ENCODE data around the gene OMG. TPM values are rescaled to one million over a fixed set of nuclear protein-coding genes. Genes with fewer than 3 reads are reported as not detected.
A peak's percentile ranks its signal among the peaks of the same experiment; 100 is the strongest.
"Not testable (repeated sequence)": the region's sequence is repeated elsewhere in the genome, so short reads cannot be mapped to it uniquely, and the experiment has no call there.

Gene OMG
- total RNA-seq, 1 experiment from 2014 or later: not detected

- in situ Hi-C loops (cut with HindIII; ENCODE audit: low pct_unique_long_range_greater_than_20kb, low sequenced_read_pairs): no loop called here
- DNase-seq (ENCODE audit: low read depth): no peak
These were observed 23.5 kb downstream of the OMG start for GRCh38 chr17:31273516-31273915.

DNA sequence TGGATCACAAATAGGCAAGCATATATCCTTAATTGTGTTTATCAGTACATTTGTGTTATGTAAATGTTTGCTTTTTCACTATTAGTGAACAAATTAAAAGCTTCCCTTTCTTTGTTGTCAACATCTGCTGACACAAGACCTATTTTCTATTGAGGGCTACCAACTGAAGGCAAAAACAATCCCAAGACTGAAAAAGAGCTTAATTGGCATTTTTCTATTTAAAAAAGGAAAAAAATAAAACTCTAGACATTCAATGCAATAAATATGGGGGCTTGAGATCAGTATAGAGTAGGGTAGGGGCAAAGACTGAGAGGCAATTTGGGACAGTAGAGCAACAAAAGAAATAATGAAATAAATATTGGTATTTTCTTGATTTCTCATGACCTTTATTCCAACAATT, 24.2 kb downstream of the OMG start:
- in situ Hi-C loops (cut with HindIII; ENCODE audit: low pct_unique_long_range_greater_than_20kb, low sequenced_read_pairs): no loop called here
- no peak for DNase-seq (ENCODE audit: low read depth)

DNA sequence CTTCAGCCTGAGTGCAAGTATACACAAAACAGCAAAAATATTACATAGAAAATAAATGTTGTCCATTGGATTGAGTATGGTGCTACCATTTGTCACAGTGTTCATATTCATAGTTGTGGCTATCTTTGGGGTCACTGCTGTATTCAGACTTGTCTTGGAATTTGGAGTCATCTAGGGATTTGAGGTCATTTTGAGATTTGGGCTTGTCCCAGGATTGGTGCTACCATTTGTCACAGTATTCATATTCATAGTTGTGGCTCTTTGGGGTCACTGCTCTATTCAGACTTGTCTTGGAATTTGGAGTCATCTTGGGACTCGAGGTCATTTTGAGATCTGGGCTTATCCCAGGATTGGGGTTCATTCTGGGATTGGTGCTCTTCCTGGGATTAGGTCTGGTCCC, 24.8 kb downstream of the OMG start:
- in situ Hi-C loops (cut with HindIII; ENCODE audit: low pct_unique_long_range_greater_than_20kb, low sequenced_read_pairs): no loop called here
- no peak for DNase-seq (ENCODE audit: low read depth)

GRCh38 chr17:31269578-31269983, 27.5 kb downstream of the OMG start:
- in situ Hi-C loops (cut with HindIII; ENCODE audit: low pct_unique_long_range_greater_than_20kb, low sequenced_read_pairs): no loop called here
- DNase-seq (ENCODE audit: low read depth): peak; percentile 94

DNA sequence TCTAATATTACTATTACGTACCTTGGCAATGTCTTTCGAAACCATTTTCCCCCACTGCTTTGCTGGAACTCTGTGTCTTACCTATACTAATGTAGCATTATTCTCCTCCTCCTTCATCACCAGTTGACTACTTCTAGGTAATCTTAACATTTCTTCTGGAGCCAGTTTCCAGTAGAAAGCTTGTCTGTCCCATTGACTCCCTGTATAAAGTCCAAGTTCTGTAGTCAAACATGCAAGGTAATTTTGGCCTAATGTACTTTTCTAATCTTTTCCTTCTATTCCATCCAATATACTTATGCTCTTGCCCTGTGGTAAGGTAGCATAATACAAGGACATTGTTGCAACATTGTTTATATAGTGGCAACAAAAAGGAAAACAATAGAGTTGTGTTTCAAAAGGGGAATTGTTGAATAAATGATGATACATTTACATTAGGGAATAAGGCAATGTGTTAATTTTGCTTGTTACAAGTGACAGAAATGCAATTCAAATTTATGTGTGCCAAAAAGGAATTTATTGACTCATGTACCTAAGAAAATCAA, 27.9 kb downstream of the OMG start:
- in situ Hi-C loops (cut with HindIII; ENCODE audit: low pct_unique_long_range_greater_than_20kb, low sequenced_read_pairs): no loop called here
- no peak for DNase-seq (ENCODE audit: low read depth)

- DNase-seq (ENCODE audit: low read depth): no peak
- in situ Hi-C loops (cut with HindIII; ENCODE audit: low pct_unique_long_range_greater_than_20kb, low sequenced_read_pairs): no loop called here
These were observed 31.0 kb downstream of the OMG start for GRCh38 chr17:31266042-31266441.

DNA sequence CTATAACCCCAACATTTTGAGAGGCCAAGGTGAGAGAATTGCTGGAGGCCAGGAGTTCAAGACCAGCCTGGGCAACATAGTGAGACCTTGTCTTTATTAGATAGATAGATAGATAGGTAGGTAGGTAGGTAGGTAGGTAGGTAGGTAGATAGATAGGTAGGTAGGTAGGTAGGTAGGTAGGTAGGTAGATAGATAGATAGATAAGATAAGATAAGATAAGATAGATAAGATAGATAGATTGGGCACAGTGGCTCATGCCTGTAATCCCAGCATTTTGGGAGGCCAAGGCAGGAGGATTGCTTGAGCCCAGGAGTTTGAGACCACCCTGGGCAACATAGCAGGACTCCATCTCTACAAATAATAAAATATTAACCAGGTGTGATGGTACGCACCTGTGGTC, 34.1 kb downstream of the OMG start:
- in situ Hi-C loops (cut with HindIII; ENCODE audit: low pct_unique_long_range_greater_than_20kb, low sequenced_read_pairs): not testable (repeated sequence)

DNA sequence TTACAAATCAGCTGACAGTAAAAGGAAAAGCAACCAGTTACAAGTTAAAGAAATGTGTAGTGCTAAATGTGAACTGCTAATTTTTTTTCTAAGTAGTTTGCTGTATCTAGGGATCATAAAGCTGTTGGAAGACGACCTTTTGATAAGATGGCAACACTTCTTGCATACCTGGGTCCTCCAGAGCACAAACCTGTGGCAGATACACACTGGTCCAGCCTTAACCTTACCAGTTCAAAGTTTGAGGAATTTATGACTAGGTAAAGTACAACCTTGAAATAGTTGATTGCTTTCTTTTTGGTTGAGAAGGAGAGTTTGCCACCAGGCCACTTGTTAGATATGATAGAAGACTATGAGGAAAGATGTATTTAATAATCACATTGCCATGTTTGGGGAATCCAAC, 35.4 kb downstream of the OMG start:
- in situ Hi-C loops (cut with HindIII; ENCODE audit: low pct_unique_long_range_greater_than_20kb, low sequenced_read_pairs): no loop called here
- no peak for DNase-seq (ENCODE audit: low read depth)

More for the DNA sequence above, 34.1 kb downstream of the OMG start:
- not testable (repeated sequence) for DNase-seq (ENCODE audit: low read depth)

GRCh38 chr17:31260151-31260550, 36.9 kb downstream of the OMG start:
- in situ Hi-C loops (cut with HindIII; ENCODE audit: low pct_unique_long_range_greater_than_20kb, low sequenced_read_pairs): no loop called here
- DNase-seq (ENCODE audit: low read depth): no peak

DNA sequence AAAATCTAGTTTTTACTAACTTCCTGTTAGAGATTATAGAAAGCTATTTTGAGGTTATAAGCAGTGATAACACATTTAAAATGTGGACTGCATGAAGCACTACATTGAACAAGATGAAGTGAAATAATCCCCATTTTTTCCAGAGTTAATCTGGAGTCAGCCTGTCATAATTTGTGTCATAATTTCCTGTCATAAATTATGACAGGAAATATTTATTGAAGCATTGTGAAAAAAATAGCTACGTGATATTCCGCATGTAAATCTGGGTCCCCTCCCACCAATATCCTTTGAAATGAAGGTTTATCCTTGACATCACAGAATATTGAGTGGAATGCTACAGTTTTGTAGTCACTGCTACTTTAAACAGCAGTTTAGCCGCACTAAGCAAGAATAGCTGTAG, 40.1 kb downstream of the OMG start:
- in situ Hi-C loops (cut with HindIII; ENCODE audit: low pct_unique_long_range_greater_than_20kb, low sequenced_read_pairs): no loop called here
- no peak for DNase-seq (ENCODE audit: low read depth)

DNA sequence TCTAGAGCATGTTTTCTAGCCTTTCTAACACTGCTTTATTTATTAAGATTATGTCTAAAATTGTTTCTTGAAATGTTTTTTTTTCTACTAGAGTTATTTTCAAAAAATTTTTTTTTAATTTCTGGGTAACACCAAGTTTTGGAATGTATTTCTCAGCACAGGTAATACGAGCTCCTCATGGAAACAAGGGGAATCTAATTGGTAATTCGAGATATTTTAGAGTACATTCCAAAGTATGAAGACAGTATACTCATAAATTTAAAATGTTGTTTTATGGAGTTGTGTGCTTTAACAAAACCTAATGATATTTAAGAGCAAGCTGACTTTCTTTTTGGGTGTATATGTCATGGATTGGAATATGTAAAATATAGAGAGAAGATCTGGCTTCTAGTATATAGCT, 42.4 kb downstream of the OMG start:
- in situ Hi-C loops (cut with HindIII; ENCODE audit: low pct_unique_long_range_greater_than_20kb, low sequenced_read_pairs): no loop called here
- DNase-seq (ENCODE audit: low read depth): no peak

GRCh38 chr17:31252741-31253140, 44.3 kb downstream of the OMG start:
- DNase-seq (ENCODE audit: low read depth): no peak
- in situ Hi-C loops (cut with HindIII; ENCODE audit: low pct_unique_long_range_greater_than_20kb, low sequenced_read_pairs): no loop called here

DNA sequence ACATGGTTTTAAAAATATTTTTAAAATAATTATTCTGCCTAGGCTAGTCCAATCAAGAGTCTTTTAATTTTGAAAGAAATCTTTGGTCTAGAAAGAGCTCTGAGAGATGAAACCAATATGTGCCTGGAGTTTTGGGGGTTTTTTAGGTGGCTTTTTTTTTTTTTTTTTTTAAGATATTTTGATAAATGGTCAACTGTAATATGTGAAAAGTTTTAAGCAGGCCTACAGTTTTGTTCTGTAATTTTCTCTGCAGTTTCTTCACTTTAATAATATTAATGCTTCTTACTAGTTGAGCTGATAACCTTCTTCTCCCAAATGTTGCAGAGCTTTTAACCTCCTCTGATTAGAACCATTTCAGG, 45.1 kb downstream of the OMG start:
- DNase-seq (ENCODE audit: low read depth): no peak
- in situ Hi-C loops (cut with HindIII; ENCODE audit: low pct_unique_long_range_greater_than_20kb, low sequenced_read_pairs): no loop called here

DNA sequence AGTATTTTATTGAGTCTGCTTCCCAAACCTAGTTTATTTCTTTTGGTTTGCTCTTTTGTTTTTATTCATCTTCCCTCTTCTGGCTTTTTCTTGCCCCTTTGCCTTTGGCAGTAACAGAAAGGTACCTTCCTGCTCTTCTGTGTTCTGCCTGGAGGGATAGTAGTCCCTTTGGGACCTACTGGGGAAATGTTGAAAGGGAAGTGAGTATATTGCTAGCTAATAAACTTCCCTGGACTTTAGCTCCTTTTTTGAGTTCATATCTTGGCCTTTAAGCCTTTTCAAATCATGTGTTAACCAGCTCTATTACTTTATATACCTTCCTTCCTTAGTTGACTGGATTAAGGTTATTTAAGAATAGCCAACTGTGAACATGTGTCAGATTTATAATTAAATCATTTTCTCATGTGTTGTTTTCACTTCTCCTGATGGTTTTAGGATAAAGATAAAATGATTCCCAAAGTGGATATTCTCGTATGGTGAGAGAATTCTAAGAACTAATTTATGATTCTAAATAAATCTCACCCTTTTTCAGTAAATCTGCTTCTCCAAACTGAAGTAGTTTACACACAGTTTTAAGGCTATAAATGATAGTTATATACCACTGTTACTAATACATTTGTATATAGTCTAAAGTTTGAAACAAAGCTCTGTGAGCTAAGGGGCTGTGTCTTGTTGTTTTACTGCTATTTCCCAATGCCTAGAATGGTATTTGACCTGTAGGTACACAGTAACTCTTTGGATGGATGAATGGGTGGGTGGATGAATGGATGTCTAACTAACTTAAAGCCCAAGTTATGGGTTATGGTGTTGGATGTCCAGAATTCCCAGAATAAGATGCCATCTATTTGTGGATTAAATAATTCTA, 45.7 kb downstream of the OMG start:
- no peak for DNase-seq (ENCODE audit: low read depth)
- in situ Hi-C loops (cut with HindIII; ENCODE audit: low pct_unique_long_range_greater_than_20kb, low sequenced_read_pairs): no loop called here

DNA sequence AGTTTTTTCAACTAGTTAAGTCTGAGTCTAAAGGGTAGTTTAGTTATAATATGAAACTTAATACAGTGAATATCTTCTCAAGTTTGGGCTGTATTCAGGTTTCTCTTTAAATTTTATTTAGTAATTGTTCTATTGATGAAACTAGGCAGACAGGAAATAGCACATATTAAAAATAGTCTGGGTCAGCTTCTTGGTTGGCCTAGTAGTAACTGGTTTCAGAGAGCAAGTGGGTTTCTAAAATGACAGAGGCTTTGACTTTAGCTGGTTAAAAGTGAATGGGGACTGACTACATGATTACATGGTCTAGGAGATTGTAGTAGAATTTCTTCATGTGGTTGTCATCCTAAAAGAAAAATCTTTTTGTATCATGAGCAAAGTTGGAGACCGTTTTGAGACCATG, 46.8 kb downstream of the OMG start:
- in situ Hi-C loops (cut with HindIII; ENCODE audit: low pct_unique_long_range_greater_than_20kb, low sequenced_read_pairs): no loop called here
- no peak for DNase-seq (ENCODE audit: low read depth)

DNA sequence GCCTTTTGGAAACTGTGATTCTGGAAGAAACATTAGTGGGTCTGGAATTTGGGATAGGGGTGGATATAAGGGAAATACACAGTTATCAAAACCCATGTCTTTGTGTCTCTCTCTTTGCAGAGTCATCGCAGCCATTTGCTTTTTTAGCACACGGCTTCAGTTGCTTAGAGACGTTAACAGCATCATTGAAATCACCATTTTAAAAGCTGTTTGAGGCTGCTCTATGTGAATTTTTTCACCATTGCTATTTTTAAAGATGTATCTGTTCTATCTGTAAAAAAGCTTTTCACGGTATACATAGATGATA, 47.3 kb downstream of the OMG start:
- DNase-seq (ENCODE audit: low read depth): no peak
- in situ Hi-C loops (cut with HindIII; ENCODE audit: low pct_unique_long_range_greater_than_20kb, low sequenced_read_pairs): no loop called here

DNA sequence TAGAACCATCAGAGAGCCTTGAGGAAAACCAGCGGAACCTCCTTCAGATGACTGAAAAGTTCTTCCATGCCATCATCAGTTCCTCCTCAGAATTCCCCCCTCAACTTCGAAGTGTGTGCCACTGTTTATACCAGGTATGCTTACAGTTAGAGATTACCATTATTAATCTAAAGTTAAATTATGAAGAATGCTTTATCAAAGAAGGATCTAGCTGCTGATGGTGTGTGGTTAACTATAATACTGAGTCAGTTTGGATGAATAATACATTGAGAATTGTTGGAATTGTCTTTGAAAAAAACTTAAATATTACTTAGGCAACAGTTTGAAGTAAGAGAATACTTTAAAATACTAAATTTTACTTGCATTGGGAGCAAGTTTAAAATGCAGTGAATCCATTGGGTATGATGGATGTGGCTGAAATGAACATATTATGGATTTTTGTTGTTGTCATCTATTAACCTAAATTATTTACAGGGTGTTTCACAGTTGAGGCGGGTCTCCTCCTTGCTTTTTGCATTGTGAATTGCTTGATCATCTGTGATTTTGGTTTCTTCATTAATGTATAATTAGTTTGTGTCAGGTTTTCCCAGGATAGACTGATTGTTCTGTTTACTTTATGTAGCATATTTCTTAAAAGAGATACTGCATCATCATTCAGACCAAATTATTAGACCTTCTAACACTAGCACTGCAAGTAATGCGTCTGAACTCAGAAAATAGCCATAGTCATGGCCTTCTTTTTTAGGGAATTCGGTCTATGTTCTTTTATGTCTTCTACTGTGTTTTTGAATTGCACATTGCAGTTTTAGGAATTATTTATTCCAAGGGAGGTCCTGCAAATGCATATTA, 47.8 kb downstream of the OMG start:
- peak; percentile 55 for DNase-seq (ENCODE audit: low read depth)
- in situ Hi-C loops (cut with HindIII; ENCODE audit: low pct_unique_long_range_greater_than_20kb, low sequenced_read_pairs): no loop called here
